Lower leg skin (tissue), 3 donors: ENCODE measurements around the gene TMEM125.

ENCODE experiments used
- CTCF ChIP-seq, 3 donors: fragments of 450-650 bp; IDR thresholded peaks; one replicate each; pipeline ENCODE4 v1.5.1; 2016; ENCODE audit warnings: antibody characterized with exemption in 3 of 3, mild to moderate bottlenecking in 3 of 3, moderate library complexity in 2 of 3
- POLR2A ChIP-seq, 2 donors: fragments of 450-650 bp; IDR thresholded peaks; one replicate each; pipeline ENCODE4 v1.6.1; 2016 to 2017; ENCODE audit warnings: antibody characterized with exemption in 2 of 2, mild to moderate bottlenecking in 1 of 2, moderate library complexity in 1 of 2

- TF ChIP-seq CTCF (IDR thresholded peaks at IDR 0.05) (no peak), POLR2A (IDR thresholded peaks at IDR 0.05) (no peak)
Measured at GRCh38 chr1:43293896-43294760, 24.3 kb downstream of the TMEM125 start.
